GM19438 (cell line): Measurements from ENCODE around the gene TTC9B.
A peak's percentile ranks its signal among the peaks of the same experiment; 100 is the strongest.

ENCODE experiments used
- ATAC-seq: cut with Tn5 transposase; IDR thresholded peaks from one replicate; pipeline ENCODE4 v1.9.1; 2021; ENCODE audit warnings: low read depth; ENCODE audit not compliant: unreplicated experiment

The TTC9B gene

DNA sequence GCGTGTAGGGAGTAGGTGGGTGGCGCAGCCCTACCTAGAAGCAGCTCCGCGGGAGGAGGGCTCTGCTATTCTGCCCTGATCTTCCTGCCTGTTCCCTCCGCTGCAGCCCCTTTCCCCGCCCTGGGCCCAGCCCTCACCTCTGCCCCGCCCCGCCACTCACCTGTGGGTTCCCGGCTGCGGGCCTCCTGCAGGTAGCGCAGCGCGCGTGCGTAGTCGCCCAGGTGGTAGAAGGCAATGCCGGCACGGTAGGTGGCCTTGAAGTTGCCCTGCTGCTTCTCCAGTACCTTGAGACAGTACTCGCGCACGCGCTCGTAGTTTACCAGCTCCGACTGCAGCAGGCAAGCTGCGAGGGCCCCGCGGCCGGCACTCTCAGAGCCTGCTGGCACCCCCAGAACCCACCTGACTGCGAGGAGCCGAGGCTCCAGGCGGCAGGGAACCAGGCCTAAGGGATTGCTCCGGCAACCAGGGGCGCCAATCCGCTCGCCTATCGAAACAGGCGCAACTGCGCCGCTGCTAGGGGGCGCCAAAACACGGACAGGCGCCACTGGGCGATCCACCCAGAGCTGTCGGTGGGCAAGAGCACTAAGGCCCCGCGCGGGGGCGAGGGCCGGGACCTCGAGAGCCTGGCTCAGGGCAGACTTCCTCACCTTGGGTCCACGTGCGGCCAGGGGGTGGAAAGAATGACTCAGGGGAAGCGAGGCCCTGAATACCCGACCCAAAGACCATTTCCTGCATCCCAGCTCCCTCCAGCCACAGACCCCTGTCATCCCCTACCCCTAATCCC, 965 bp downstream of the TTC9B start:
- no peak for ATAC-seq

DNA sequence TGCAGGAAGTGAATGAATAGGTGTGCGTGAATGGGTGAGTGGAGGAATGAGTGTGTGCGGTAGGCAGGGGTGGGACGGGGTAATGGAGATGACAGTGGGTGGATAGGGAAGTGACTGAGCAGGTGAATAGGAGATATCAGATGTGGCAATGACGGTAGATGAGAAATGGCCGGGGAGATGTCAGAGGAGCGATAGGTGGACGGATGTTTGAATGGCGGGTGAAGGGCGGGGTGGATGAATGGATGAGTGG, 1.5 kb downstream of the TTC9B start:
- no peak for ATAC-seq

DNA sequence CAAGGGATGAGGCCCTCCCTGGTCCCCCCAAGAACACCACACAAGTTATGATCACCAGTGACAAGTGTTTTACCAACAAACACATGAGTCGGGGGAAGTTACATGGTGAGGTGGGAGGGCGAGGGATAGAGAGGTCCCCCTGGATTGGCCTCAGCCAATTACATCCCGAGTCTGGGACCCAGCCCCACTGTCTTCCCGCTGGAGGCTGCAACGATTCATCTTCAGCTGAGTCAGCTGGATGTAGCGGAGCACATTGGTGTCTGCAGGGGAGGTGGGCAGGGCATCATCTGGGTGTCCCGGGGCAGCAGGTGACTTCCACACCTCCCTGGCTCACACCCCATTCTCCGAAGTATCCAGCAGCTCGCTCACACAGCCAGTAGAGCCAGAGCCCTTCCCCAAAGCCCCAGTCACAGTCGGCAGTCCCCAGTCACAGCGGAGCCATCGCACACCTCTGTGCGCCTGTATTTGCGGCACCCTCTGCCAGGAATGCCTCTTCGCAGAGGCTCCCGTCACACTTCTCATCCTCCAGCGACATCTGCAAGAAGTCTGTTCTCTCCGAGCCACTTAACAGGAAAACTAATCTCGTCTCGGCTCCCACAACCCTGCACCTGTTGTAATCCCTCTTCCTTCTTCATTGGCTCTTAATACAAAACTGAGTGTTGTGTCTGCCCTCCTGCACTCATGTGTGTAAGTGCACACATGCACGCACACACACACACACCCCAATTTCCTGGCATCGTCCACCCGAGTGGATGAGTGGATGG, 2.0 kb downstream of the TTC9B start:
- ATAC-seq, result no peak

DNA sequence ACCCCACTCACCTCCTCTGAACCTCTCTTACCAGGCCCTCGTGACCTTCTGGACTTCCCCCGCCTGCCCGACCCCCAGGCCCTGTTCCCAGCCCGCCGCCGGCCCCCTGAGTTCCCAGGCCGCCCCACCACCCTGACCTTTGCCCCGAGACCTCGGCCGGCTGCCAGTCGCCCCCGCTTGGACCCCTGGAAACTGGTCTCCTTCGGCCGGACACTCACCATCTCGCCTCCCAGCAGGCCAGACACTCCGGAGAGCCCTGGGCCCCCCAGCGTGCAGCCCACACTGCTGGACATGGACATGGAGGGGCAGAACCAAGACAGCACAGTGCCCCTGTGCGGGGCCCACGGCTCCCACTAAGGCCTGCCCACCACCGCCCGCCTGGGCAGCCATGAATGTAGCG, 3.2 kb downstream of the TTC9B start:
- ATAC-seq, result no peak

DNA sequence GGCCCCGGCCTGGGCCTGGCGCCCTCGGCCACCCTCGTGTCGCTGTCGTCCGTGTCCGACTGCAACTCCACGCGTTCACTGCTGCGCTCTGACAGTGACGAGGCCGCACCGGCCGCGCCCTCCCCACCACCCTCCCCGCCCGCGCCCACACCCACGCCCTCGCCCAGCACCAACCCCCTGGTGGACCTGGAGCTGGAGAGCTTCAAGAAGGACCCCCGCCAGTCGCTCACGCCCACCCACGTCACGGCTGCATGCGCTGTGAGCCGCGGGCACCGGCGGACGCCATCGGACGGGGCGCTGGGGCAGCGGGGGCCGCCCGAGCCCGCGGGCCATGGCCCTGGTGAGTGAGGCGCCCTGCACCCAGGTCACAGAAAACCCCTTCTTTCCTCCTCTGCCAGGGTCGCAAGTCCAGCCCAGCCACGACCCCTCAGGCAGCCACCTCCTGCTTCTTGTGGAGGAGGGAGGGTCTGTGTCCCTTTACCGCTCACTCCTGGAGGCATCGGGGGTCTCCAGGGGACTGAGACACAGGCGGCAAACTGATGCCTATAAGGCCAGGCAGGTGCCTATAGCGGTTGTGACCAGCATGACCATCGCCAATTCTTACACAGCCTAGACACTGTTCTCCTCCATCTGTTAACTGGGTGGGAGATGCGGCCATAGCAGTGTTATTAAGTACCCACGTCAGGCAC, 4.2 kb downstream of the TTC9B start:
- ATAC-seq, result no peak

DNA sequence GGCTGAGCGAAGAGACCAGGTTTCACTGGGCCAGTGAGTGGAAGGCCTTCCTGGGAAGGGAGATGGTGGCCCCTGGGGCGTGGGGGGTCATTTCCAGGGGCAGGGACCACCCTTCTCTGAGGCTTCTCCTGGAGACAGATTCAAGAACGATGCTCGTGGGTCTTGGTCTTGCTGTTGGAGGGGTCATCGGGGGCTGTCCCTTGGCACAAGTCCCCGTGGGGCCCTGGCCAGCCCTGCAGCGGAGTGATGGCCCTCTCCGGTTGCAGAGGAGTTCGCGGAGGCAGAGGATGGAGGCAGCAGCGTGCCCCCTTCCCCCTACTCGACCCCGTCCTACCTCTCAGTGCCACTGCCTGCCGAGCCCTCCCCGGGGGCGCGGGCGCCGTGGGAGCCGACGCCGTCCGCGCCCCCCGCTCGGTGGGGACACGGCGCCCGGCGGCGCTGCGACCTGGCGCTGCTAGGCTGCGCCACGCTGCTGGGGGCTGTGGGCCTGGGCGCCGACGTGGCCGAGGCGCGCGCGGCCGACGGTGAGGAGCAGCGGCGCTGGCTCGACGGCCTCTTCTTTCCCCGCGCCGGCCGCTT, 4.8 kb downstream of the TTC9B start:
- no peak for ATAC-seq

DNA sequence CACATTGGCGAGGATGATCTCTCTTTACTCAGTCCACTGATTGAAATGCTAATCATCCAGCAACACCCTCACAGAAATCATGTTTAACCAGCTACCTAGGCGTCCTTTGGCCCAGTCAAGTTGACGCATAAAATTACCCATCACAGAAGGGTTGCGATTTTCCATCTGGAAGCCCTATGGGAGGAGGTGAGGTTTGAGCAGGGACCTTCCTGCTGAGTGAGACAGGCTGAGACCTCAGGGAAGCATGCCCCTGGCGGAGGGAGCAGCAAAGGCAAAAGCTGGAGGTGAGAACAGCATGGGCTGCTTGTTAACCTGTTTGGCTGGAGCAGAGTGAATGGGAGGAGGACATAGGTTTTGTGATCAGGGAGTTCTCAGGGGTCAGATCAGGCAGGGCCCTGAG, 7.3 kb downstream of the TTC9B start:
- ATAC-seq, result no peak

DNA sequence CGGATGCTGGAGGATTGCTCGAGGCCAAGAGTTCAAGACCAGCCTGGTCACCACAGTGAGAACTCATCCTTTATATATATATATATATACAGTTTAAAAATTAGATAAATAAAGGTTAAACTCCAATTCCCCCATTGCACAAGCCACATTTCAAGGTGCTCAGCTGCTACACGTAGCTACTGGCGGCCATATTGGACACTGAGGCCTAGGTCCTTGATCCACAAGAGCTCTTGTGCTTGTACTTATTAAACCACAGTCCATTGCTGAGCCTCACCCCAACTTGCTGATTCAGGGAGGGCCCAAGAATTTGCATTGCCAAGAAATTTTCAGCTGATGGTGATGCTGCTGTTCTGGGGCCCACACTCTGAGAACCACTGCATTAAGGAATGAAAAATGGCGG, 9.6 kb downstream of the TTC9B start:
- ATAC-seq, result no peak

DNA sequence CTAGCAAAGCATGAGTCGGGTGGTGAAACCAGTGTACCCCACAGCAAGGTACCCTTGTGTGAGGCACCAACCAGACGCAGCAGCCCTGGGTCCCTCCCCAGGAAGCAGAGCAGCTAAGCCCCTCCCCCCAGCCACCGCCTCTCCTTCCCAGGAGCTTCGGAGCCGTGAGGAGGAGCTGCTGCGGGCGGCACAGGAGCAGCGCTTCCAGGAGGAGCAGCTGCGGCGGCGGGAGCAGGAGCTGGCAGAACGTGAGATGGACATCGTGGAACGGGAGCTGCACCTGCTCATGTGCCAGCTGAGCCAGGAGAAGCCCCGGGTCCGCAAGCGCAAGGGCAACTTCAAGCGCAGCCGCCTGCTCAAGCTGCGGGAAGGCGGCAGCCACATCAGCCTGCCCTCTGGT, 12.4 kb downstream of the TTC9B start:
- no peak for ATAC-seq

DNA sequence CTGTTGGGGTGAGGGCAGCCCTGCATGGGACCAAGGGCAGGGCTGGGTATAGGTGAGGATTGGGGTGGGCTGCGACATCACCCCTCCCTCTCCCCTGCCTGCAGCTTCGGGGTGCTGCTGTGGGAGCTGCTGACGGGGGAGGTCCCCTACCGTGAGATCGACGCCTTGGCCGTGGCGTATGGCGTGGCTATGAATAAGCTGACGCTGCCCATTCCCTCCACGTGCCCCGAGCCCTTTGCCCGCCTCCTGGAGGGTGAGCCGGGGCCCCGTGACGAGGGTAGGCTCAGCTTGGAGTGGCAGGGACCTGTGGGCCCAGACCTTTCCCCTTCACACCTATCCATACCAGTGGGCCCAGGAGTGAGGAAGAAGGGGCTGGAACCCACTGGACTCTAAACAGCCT, 13.8 kb downstream of the TTC9B start:
- ATAC-seq, result no peak

DNA sequence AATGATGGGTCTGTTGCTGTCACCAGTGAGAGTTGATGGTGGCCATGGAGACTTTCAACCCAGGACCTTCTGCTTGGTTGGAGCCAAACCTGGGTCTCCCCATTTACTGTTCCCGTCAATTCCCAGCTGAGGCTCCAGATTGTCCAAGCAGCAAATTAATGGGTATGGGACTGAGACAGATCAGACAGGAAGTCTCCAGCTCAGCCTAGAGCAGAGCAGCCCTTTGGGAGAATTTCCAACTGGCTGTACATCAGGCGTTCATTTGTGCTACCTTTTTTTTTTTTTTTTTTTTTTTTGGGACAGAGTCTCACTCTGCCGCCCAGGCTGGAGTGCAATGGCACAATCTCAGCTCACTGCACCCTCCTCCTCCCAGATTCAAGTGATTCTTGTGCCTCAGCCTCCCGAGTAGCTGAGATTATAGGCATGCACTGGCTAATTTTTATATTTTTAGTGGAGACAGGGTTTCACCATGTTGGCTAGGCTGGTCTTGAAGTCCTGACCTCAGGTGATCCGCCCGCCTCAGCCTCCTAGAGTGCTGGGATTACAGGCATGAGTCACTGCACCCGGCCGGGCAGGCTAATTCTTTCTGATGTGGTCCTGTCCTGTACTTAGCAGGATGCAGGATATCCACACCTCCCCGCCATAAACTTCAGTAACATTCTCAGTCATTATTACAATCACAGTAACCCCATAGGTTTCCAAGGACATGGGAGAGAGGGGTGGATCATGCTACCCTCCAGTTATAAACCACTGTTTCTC, 17.7 kb downstream of the TTC9B start:
- ATAC-seq, result no peak

DNA sequence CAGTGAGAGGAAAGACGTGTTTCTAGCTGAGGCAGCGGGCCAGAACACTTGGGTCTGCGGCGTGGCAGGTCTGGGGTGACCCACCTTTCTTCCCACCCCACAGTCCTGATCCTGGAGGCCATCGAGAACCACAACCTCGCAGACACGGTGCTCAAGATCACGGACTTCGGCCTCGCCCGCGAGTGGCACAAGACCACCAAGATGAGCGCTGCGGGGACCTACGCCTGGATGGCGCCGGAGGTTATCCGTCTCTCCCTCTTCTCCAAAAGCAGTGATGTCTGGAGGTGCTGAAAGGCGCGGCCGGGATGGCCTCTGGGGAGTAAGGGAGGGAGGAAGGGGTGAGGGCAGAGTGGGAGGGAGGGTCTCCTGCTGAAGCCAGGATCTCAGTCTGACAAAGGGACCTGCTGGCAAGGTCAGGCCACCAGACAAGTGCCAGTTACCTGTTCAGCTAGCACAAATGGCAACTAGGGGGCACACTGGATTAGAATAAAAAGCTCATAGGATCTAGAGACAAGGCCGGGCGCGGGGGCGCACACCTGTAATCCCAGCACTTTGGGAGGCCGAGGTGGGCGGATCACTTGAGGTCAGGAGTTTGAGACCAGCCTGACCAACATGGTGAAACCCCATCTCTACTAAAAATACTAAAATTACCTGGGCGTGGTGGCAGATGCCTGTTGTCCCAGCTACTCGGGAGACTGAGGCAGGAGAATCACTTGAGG, 19.8 kb downstream of the TTC9B start:
- no peak for ATAC-seq

DNA sequence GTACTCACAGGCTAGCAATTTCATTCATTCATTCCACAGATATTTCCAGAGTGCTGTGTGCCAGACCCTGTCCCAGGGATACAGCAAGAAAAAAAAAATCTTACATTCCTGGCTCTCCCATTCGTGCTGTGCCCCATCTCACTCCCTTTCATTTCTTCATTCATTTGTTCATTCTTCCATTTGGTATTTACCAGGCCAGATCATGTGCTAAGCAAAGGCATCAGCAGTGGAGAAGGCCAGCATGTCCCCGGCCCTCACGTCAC, 24.7 kb downstream of the TTC9B start:
- ATAC-seq, result no peak

DNA sequence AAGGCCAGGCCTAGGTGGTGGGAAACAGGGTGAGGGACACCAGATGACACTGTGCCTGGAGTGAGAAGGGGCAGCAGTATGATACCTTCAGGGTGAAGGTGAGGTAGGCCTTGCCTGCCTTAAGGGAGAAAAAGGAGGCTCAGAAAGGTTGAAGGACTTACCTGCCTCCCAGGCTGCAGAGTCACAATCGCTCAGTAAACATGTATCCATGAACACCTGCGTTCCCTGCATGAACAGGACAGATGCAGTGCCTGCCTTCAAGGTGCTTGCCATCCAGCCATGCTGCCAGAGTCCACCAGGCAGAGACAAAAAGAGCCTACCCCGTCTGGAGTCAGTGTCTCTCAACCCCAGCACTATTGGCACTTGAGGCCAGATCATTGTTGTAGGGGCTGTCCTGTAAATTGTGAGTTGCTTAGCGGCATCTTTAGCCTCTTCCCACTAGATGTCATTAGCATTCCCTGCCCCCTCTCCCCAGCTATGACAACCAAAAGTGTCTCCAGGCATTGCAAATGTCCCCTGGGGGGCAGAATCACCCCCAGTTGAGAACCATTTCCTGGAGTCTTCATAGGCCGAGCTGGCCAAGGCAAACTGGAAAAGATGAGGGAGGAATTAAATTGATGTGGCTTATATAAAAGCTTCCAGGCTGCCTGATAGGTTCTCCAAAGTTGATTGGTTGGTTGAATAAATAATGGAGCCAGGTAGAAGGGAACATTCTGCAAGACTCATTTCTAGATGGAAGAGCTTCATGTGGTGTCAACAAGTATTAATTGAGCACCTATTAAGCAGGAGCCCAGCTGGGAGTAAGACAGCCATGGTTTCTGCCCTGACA, 25.2 kb downstream of the TTC9B start:
- ATAC-seq, result no peak

DNA sequence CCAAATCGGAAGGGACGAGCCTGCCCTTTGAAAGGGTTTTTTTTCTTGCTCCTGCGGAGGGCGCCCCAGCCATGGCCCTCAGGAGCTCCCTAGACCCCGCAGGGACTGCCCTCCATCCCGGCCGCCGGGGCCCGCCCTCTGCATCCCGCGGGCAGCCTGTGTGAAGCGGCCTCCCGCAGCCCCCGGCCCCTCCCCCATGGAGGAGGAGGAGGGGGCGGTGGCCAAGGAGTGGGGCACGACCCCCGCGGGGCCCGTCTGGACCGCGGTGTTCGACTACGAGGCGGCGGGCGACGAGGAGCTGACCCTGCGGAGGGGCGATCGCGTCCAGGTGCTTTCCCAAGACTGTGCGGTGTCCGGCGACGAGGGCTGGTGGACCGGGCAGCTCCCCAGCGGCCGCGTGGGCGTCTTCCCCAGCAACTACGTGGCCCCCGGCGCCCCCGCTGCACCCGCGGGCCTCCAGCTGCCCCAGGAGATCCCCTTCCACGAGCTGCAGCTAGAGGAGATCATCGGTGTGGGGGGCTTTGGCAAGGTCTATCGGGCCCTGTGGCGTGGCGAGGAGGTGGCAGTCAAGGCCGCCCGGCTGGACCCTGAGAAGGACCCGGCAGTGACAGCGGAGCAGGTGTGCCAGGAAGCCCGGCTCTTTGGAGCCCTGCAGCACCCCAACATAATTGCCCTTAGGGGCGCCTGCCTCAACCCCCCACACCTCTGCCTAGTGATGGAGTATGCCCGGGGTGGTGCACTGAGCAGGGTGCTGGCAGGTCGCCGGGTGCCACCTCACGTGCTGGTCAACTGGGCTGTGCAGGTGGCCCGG, 26.1 kb downstream of the TTC9B start:
- ATAC-seq, result peak; percentile 4

DNA sequence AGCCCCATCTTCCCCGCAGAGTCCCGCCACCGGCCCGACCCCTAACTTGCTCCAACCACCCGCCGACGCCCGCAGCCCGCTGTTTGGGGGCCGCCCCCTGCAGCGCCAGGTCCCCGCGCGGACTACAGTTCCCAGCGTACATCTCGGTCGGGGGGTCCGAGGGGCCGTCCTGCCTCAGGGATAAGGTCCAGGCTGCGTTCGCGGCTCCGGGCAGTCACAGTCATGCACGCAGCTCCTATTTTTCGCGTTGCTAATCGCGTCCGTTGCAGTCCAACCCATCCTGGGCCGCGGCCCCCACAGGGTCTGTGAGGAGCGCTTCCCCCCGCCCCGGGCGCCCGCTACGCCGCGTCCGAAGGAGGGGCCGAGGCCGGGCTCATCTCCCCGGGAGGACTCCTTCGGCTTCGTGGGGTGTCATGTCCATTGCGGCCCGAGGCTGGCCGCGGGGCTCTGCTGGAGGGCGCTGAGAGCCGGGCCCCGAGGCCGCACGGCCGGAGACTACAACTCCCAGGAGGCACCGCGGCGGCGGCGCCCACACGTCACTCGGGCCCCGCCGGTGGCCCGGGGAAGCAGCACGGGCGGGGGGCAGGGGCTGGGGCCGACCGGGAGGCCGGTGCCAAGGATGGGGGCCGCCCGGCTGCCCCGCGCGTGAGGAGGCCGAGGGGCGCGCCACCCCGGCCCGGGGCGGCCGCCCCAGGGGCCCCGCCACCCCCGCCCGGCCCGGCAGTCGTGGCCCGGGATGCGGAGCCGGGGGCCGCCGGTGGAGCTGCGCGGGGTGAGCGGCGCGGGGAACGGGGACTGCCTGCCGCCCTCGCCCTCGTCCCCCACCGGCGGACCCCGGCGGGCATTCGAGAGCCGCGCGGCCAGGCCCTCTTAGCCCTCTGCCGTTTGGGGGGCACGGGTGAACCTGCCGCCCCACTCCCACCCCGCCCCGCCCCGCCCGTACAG, 27.0 kb downstream of the TTC9B start, which contains the start of gene MAP3K10:
Gene MAP3K10 (plus strand): TSS at position 536 of the 945 bp plus-strand sequence. CDS start 606 bp downstream, outside the sequence.
- peak; percentile 73 for ATAC-seq

DNA sequence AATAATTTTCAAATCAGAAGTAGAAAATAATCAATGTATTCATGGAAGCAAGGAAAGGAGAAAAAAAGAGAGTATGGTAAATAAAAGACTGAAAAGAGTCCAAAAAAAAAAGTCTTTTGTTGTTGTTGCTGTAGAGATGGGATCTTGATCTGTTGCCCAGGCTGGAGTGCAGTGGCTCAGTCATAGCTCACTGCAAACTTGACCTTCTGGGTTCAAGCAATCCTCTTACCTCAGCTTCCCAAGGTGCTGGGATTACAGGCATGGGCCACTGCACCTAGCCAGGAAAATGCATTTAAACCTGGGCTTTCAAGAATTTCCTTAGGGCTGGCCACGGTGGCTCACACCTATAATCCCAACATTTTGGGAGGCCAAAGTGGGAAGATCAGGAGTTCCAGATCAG, 33.9 kb downstream of the TTC9B start:
- no peak for ATAC-seq

DNA sequence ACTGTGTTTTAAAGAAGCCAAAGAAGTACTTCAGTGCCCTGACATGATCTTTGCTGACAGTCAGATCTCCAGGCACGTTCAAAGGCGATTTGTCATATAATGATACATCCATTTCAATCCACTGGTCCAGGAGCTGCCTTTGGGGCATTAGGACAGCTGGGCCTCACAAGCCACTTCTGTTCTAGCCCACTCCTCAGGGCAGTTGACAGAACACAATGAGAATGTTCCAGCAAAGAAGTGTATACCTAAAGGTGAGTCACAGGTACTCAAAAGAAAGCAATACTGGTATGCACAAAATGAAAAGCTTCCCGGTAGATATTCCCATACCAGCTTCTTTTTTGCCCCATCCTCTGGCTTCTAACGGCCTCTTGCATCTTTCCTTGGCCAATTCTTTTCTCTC, 39.4 kb downstream of the TTC9B start:
- ATAC-seq, result no peak
